Measurements from ENCODE around the gene FBXW4.

- no peak for TF ChIP-seq CTCF (IDR thresholded peaks at IDR 0.05)
- TF ChIP-seq POLR2A (IDR thresholded peaks at IDR 0.05), result no peak
Measured at GRCh38 chr10:101744267-101744666, 49.3 kb upstream of the FBXW4 start.

Data from uterus (tissue), 2 donors.